ENCODE measurements around the gene NR2C1.

DNA sequence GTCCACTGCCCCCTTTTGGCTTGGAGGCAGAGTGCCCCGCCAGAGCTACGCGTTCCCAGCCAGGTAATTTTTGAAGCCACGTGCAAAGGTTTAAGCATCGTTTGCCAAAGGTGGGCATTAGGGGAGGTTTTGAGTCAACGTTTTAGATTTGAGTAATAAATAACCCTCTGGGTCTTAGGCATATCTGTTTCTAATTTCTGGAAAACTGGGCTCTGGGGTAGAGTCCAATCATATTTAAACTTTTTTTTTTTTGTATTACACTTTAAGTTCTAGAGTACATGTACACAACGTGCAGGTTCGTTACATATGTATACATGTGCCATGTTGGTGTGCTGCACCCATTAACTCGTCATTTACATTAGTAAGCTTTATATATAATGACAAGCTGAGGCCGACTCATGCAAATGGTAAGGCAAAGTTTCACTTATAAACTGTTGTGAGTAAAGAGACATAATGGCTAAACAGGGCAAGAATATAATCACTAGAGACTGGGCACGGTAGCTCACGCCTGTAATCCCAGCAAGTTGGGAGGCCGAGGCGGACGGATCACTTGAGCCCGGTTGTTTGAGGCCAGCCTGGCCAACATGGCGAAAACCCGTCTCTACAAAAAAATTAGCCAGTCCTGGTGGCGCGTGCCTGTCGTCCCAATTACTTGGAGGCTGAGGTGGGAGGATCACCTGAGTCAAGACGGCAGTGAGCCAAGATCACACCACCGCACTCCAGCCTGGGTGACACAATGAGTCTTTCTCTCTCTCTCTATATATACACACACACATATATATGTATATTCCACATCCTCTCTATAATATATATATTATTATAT is 491 bp upstream of the NR2C1 start:
- TF ChIP-seq POLR2AphosphoS5 (IDR thresholded peaks at IDR 0.05; ENCODE audit: low read length) (no peak), POLR2A (IDR thresholded peaks at IDR 0.05; ENCODE audit: low read depth, low read length) (no peak), BRCA1 (IDR thresholded peaks at IDR 0.05; ENCODE audit: low read depth, low read length) (no peak), BHLHE40 (IDR thresholded peaks at IDR 0.05; ENCODE audit: borderline replicate concordance in 1 of 2, low read depth in 2 of 2, low read length in 1 of 2) (peak; percentile 81 to 85), HDAC2 (IDR thresholded peaks at IDR 0.05) (no peak), IKZF1 (conservative IDR thresholded peaks at IDR 0.05) (no peak)
- TF ChIP-seq, protein P1, sequence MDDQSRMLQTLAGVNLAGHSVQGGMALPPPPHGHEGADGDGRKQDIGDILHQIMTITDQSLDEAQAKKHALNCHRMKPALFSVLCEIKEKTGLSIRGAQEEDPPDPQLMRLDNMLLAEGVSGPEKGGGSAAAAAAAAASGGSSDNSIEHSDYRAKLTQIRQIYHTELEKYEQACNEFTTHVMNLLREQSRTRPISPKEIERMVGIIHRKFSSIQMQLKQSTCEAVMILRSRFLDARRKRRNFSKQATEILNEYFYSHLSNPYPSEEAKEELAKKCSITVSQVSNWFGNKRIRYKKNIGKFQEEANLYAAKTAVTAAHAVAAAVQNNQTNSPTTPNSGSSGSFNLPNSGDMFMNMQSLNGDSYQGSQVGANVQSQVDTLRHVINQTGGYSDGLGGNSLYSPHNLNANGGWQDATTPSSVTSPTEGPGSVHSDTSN (IDR thresholded peaks at IDR 0.05; ENCODE audit: insufficient replicate concordance, low read depth, low read length), result no peak
- TF ChIP-seq, protein P2, sequence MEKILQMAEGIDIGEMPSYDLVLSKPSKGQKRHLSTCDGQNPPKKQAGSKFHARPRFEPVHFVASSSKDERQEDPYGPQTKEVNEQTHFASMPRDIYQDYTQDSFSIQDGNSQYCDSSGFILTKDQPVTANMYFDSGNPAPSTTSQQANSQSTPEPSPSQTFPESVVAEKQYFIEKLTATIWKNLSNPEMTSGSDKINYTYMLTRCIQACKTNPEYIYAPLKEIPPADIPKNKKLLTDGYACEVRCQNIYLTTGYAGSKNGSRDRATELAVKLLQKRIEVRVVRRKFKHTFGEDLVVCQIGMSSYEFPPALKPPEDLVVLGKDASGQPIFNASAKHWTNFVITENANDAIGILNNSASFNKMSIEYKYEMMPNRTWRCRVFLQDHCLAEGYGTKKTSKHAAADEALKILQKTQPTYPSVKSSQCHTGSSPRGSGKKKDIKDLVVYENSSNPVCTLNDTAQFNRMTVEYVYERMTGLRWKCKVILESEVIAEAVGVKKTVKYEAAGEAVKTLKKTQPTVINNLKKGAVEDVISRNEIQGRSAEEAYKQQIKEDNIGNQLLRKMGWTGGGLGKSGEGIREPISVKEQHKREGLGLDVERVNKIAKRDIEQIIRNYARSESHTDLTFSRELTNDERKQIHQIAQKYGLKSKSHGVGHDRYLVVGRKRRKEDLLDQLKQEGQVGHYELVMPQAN (conservative IDR thresholded peaks at IDR 0.05), result no peak
- TF ChIP-seq, protein P3, sequence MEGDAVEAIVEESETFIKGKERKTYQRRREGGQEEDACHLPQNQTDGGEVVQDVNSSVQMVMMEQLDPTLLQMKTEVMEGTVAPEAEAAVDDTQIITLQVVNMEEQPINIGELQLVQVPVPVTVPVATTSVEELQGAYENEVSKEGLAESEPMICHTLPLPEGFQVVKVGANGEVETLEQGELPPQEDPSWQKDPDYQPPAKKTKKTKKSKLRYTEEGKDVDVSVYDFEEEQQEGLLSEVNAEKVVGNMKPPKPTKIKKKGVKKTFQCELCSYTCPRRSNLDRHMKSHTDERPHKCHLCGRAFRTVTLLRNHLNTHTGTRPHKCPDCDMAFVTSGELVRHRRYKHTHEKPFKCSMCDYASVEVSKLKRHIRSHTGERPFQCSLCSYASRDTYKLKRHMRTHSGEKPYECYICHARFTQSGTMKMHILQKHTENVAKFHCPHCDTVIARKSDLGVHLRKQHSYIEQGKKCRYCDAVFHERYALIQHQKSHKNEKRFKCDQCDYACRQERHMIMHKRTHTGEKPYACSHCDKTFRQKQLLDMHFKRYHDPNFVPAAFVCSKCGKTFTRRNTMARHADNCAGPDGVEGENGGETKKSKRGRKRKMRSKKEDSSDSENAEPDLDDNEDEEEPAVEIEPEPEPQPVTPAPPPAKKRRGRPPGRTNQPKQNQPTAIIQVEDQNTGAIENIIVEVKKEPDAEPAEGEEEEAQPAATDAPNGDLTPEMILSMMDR (IDR thresholded peaks at IDR 0.05 in 2 of 3, conservative IDR thresholded peaks at IDR 0.05 in 1 of 3; ENCODE audit: control insufficient read depth in 2 of 3, extremely low read depth in 1 of 3, insufficient read depth in 1 of 3, low read depth in 3 of 3, low read length in 3 of 3), result peak; percentile 88 to 90 (median 89); a peak in 4 of 6 replicates
- TF ChIP-seq, protein P4, sequence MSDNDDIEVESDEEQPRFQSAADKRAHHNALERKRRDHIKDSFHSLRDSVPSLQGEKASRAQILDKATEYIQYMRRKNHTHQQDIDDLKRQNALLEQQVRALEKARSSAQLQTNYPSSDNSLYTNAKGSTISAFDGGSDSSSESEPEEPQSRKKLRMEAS (IDR thresholded peaks at IDR 0.05; ENCODE audit: low read depth, low read length), result no peak
- TF ChIP-seq, protein P5, sequence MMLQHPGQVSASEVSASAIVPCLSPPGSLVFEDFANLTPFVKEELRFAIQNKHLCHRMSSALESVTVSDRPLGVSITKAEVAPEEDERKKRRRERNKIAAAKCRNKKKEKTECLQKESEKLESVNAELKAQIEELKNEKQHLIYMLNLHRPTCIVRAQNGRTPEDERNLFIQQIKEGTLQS (IDR thresholded peaks at IDR 0.05; ENCODE audit: borderline replicate concordance, extremely low read depth, low read depth, low read length), result no peak
- TF ChIP-seq, protein P6, sequence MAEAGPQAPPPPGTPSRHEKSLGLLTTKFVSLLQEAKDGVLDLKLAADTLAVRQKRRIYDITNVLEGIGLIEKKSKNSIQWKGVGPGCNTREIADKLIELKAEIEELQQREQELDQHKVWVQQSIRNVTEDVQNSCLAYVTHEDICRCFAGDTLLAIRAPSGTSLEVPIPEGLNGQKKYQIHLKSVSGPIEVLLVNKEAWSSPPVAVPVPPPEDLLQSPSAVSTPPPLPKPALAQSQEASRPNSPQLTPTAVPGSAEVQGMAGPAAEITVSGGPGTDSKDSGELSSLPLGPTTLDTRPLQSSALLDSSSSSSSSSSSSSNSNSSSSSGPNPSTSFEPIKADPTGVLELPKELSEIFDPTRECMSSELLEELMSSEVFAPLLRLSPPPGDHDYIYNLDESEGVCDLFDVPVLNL (IDR thresholded peaks at IDR 0.05; ENCODE audit: low read depth, low read length), result no peak

All from GM12878 (cell line).